Measurements from ENCODE around the gene LY9. TPM values are rescaled to one million over a fixed set of nuclear protein-coding genes. Genes with fewer than 3 reads are reported as not detected.
"Not testable (repeated sequence)": the region's sequence is repeated elsewhere in the genome, so short reads cannot be mapped to it uniquely, and the experiment has no call there.

Gene LY9
- total RNA-seq, 4 donors from 2014 or later: 0.40 to 9.4 (median 1.8) TPM

DNA sequence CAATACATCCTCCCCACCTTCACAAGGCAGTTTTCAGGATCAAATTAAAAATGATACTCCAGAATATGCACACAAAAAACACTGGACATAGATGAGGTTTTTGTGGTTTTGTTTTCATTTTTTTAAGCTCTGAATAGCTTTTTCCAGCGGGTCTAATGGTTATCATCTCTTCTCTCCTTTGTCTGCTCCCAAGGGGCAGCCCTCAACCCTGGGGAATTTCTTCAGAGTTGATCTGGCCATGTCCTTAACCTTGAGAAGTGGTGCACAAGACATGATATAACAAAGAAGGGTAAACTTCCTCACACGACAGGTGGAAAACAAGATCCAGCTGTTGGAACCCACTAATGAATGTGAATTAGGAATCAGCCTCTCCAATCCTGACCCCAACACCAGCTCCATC, 68.2 kb downstream of the LY9 start:
- peaks cover 0 to 9% (median 0%) of the 10 kb centered on the region in 4 donors for H3K4me1 ChIP-seq
- in situ Hi-C loops (cut with MboI; ENCODE audit: low pct_ligation_motif_present in 1 of 4, low pct_unique_long_range_greater_than_20kb in 1 of 4, low sequenced_read_pairs in 3 of 4): no loop called here
- no peak for DNase-seq
- no peaks in the 10 kb centered on the region for H3K36me3 ChIP-seq
- no peak overlapping the region for H3K4me3 ChIP-seq
- TF ChIP-seq POLR2AphosphoS5 (IDR thresholded peaks at IDR 0.05) (no peak), POLR2A (IDR thresholded peaks at IDR 0.05) (no peak), EP300 (IDR thresholded peaks at IDR 0.05; ENCODE audit: low read depth) (no peak)
- TF ChIP-seq, protein P1, sequence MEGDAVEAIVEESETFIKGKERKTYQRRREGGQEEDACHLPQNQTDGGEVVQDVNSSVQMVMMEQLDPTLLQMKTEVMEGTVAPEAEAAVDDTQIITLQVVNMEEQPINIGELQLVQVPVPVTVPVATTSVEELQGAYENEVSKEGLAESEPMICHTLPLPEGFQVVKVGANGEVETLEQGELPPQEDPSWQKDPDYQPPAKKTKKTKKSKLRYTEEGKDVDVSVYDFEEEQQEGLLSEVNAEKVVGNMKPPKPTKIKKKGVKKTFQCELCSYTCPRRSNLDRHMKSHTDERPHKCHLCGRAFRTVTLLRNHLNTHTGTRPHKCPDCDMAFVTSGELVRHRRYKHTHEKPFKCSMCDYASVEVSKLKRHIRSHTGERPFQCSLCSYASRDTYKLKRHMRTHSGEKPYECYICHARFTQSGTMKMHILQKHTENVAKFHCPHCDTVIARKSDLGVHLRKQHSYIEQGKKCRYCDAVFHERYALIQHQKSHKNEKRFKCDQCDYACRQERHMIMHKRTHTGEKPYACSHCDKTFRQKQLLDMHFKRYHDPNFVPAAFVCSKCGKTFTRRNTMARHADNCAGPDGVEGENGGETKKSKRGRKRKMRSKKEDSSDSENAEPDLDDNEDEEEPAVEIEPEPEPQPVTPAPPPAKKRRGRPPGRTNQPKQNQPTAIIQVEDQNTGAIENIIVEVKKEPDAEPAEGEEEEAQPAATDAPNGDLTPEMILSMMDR (IDR thresholded peaks at IDR 0.05): no peak
- no peaks in the 10 kb centered on the region for H3K27me3 ChIP-seq
- H3K27ac ChIP-seq: no peak overlapping the region
- intact Hi-C loops (cut with DNase I; ENCODE audit: low total_unique reads): no loop called here
- no peaks in the 10 kb centered on the region for H3K9me3 ChIP-seq
- 33 to 64% methylated on average over 1 to 2 of the region's 2 CpGs for WGBS, 2 donors (ENCODE audit: low coverage in 1 of 2)

DNA sequence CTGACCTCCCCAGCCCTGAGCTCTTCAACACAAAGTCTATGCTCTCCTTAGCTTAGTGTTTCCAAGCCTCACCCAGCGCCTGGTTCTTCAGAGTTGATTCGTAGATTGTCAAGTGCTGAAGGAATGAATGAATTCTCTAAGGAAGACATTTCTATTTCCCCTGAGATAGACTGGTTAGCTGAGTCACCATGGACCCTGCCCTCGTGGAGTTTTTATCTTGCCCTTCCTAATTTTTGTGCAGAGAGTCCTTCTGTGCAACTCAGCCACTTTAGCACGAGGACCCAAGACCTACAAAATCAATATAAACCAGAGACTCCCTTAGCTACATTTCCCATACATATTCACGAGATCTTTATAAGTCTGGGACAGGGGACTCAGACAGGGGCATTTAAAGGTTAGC, 69.4 kb downstream of the LY9 start:
- 75 to 80% methylated on average over 3 to 5 of the region's 5 CpGs for WGBS, 2 donors (ENCODE audit: low coverage in 1 of 2)
- intact Hi-C loops (cut with DNase I; ENCODE audit: low total_unique reads) (no loop called here), in situ Hi-C loops (cut with MboI; ENCODE audit: low pct_ligation_motif_present in 1 of 4, low pct_unique_long_range_greater_than_20kb in 1 of 4, low sequenced_read_pairs in 3 of 4) (no loop called here)
- peaks cover 0 to 9% (median 0%) of the 10 kb centered on the region in 4 donors for H3K4me1 ChIP-seq
- no peak overlapping the region for H3K27ac ChIP-seq
- DNase-seq: no peak
- no peaks in the 10 kb centered on the region for H3K27me3 ChIP-seq
- H3K36me3 ChIP-seq: no peaks in the 10 kb centered on the region
- TF ChIP-seq POLR2AphosphoS5 (IDR thresholded peaks at IDR 0.05): no peak
- TF ChIP-seq EP300 (IDR thresholded peaks at IDR 0.05; ENCODE audit: low read depth): no peak
- TF ChIP-seq, protein P1 (IDR thresholded peaks at IDR 0.05): no peak
- TF ChIP-seq POLR2A (IDR thresholded peaks at IDR 0.05): no peak
- H3K4me3 ChIP-seq: no peak overlapping the region
- H3K9me3 ChIP-seq: no peaks in the 10 kb centered on the region

DNA sequence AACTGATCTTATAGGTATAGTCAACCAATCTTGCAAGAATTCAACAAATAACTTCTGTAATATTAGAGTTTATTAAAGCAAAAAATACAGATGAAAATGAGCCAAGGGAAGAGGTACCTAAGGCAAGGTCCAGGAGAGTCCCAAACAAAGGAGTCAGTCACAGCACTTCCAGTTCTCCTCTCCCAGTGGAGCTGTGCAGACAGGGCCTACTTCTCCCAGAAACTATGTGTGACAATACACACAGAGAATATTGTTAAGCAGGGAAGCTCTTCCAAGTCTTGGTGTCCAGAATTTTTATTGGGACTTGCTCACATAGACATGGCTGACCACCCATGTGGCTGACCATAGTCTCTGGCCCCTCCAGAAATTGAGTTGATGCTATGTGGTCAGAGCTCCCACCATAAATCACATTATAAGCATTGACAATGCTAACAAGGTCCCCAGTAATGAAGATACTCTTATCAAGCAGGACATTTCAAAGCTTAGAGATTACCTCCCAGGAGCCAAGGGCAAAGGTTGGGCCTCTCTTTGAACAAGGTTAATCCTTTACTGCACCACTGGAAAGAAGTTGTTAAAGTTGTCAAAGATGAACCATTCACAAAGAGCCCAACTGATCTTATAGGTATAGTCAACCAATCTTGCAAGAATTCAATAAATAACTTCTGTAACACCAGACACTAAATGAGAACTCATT, 70.2 kb downstream of the LY9 start:
- peaks cover 0 to 9% (median 0%) of the 10 kb centered on the region in 4 donors for H3K4me1 ChIP-seq
- no peak overlapping the region for H3K4me3 ChIP-seq
- TF ChIP-seq, protein P1 (IDR thresholded peaks at IDR 0.05): no peak
- TF ChIP-seq EP300 (IDR thresholded peaks at IDR 0.05; ENCODE audit: low read depth) (no peak), POLR2AphosphoS5 (IDR thresholded peaks at IDR 0.05) (no peak), POLR2A (IDR thresholded peaks at IDR 0.05) (no peak)
- H3K27me3 ChIP-seq: no peaks in the 10 kb centered on the region
- intact Hi-C loops (cut with DNase I; ENCODE audit: low total_unique reads) (no loop called here), in situ Hi-C loops (cut with MboI; ENCODE audit: low pct_ligation_motif_present in 1 of 4, low pct_unique_long_range_greater_than_20kb in 1 of 4, low sequenced_read_pairs in 3 of 4) (no loop called here)
- H3K36me3 ChIP-seq: no peaks in the 10 kb centered on the region
- no peak overlapping the region for H3K27ac ChIP-seq
- H3K9me3 ChIP-seq: no peaks in the 10 kb centered on the region
- DNase-seq: no peak

DNA sequence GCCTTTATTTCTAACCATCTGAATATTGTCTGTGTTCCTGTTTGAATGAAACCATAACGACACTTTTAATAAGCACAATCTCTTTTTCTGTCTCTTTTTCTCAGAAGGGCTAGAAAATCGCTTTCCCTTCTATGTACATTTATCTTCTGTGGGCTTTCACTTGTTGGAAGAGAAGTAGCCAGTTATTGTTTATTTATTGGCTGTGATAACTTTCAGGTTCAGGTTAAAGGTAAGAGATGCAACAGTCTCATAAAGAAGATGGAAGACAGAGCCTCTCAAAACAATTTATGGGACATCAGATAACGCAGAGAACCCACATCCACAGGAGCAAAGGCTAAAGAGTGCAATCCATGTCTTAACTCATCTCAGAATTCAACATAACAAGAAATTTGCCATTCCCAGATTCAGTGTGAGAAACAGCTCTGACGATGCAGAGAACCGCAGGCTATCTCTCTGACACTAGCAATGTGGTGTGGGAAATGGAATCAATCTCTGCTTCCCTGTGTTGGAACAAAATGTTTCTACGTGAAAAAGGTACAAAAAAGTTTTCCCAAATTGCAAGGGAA, 70.8 kb downstream of the LY9 start:
- no peak for DNase-seq
- Histone ChIP-seq H3K4me1 (peaks cover 0 to 9% (median 0%) of the 10 kb centered on the region in 4 donors), H3K9me3 (no peaks in the 10 kb centered on the region), H3K36me3 (no peaks in the 10 kb centered on the region), H3K27ac (no peak overlapping the region), H3K27me3 (no peaks in the 10 kb centered on the region), H3K4me3 (no peak overlapping the region)
- WGBS, 2 donors (ENCODE audit: low coverage in 1 of 2): 70 to 74% methylated on average over 6 of the region's 6 CpGs
- no peak for TF ChIP-seq EP300 (IDR thresholded peaks at IDR 0.05; ENCODE audit: low read depth)
- no peak for TF ChIP-seq POLR2AphosphoS5 (IDR thresholded peaks at IDR 0.05)
- TF ChIP-seq, protein P1 (IDR thresholded peaks at IDR 0.05): no peak
- no peak for TF ChIP-seq POLR2A (IDR thresholded peaks at IDR 0.05)
- intact Hi-C loops (cut with DNase I; ENCODE audit: low total_unique reads): no loop called here
- in situ Hi-C loops (cut with MboI; ENCODE audit: low pct_ligation_motif_present in 1 of 4, low pct_unique_long_range_greater_than_20kb in 1 of 4, low sequenced_read_pairs in 3 of 4): no loop called here

DNA sequence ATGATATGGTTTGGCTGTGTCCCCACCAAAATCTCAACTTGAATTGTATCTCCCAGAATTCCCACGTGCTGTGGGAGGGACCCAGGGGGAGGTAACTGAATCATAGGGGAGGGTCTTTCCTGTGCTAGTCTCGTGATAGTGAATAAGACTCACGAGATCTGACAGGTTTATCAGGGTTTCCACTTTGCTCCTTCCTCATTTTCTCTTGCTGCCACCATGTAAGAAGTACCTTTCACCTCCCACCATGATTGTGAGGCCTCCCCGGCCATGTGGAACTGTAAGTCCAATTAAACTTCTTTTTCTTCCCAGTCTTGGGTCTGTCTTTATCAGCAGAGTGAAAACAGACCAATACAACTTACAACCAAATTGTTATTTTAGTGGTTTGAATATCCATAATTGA, 71.7 kb downstream of the LY9 start:
- H3K36me3 ChIP-seq; intact Hi-C loops (cut with DNase I; ENCODE audit: low total_unique reads); H3K27ac ChIP-seq; H3K9me3 ChIP-seq; H3K27me3 ChIP-seq; in situ Hi-C loops (cut with MboI; ENCODE audit: low pct_ligation_motif_present in 1 of 4, low pct_unique_long_range_greater_than_20kb in 1 of 4, low sequenced_read_pairs in 3 of 4); H3K4me3 ChIP-seq; DNase-seq; H3K4me1 ChIP-seq: not testable (repeated sequence)
- WGBS, 2 donors (ENCODE audit: low coverage in 1 of 2): 49 to 83% methylated on average over 2 to 4 of the region's 4 CpGs
